Measurements from ENCODE around the gene LCORL. TPM values are rescaled to one million over a fixed set of nuclear protein-coding genes. Genes with fewer than 3 reads are reported as not detected.

Gene LCORL
- total RNA-seq, 1 donor from 2014 or later: 12.6 TPM

DNA sequence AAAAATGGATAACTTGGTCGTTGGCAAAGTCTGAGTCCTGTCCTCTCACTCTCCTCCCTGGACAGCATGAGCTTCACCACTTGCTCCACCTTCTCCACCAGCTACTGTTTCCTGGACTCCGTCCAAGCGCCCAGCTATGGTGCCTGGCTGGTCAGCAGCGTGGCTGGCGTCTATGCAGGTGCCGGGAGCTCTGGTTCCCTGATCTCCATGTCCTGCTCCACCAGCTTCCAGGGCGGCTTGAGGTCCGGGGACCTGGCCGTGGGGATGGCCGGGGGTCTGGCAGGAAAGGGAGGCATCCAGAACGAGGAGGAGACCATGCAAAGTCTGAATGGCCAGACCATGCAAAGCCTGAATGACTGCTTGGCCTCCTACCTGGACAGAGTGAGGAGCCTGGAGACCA, 109.9 kb downstream of the LCORL start:
- H3K4me1 ChIP-seq: no peaks in the 10 kb centered on the region
- intact Hi-C loops (cut with DNase I): no loop called here
- TF ChIP-seq, protein P1, sequence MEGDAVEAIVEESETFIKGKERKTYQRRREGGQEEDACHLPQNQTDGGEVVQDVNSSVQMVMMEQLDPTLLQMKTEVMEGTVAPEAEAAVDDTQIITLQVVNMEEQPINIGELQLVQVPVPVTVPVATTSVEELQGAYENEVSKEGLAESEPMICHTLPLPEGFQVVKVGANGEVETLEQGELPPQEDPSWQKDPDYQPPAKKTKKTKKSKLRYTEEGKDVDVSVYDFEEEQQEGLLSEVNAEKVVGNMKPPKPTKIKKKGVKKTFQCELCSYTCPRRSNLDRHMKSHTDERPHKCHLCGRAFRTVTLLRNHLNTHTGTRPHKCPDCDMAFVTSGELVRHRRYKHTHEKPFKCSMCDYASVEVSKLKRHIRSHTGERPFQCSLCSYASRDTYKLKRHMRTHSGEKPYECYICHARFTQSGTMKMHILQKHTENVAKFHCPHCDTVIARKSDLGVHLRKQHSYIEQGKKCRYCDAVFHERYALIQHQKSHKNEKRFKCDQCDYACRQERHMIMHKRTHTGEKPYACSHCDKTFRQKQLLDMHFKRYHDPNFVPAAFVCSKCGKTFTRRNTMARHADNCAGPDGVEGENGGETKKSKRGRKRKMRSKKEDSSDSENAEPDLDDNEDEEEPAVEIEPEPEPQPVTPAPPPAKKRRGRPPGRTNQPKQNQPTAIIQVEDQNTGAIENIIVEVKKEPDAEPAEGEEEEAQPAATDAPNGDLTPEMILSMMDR (IDR thresholded peaks at IDR 0.05): no peak
- no peaks in the 10 kb centered on the region for H3K9me3 ChIP-seq
- no peaks in the 10 kb centered on the region for H3K27me3 ChIP-seq
- H3K27ac ChIP-seq: no peak overlapping the region
- H3K4me3 ChIP-seq: no peak overlapping the region
- no peaks in the 10 kb centered on the region for H3K36me3 ChIP-seq
- ATAC-seq (no peak), DNase-seq (no peak)

DNA sequence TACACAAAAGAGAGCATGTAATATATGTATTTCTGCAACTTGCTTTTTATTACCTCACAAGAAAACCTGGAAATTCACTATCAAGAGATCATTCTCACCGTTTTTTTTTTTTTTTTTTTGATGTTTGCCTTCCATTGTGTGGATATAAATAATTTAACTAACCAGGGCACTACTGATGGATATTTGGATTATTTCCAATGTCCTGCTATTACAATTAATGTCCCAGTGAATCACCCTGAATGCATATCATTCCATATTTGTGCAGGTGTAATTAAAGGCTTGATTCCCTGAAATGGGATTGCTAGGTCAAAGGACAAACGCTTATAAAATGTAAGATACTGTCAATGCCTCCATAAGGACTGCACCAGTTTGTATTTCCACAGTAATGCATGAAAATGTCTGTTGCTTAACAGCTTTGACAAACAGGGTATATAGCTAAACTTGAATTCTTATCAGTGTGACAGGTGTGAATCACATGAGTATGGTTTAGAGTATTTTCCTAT, 123.0 kb downstream of the LCORL start:
- ATAC-seq: no peak
- Histone ChIP-seq H3K27ac (no peak overlapping the region), H3K36me3 (no peaks in the 10 kb centered on the region), H3K9me3 (no peaks in the 10 kb centered on the region), H3K4me3 (no peak overlapping the region), H3K27me3 (no peaks in the 10 kb centered on the region), H3K4me1 (no peaks in the 10 kb centered on the region)
- DNase-seq: no peak
- intact Hi-C loops (cut with DNase I): no loop called here
- TF ChIP-seq, protein P1 (IDR thresholded peaks at IDR 0.05): no peak

DNA sequence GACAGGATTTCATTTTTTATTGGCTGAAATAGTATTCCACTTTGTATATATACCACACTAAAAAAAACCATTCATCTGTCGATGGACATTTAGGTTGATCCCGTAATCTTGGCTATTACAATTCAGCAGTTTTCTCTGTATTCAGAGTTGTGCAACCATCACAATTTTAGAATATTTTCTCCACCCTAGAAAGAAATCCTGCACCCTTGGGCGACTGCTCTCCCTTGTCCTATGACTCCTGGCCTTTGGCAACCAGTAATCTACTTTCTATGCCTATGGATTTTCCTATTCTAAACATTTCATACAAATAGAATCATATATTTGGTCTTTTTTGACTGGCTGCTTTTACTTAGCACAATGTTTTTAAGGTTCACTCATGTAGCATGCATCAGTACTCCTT, 126.1 kb downstream of the LCORL start:
- Histone ChIP-seq H3K4me3 (no peak overlapping the region), H3K4me1 (no peaks in the 10 kb centered on the region), H3K36me3 (no peaks in the 10 kb centered on the region), H3K9me3 (no peaks in the 10 kb centered on the region), H3K27me3 (no peaks in the 10 kb centered on the region), H3K27ac (no peak overlapping the region)
- DNase-seq: no peak
- TF ChIP-seq, protein P1 (IDR thresholded peaks at IDR 0.05): no peak
- intact Hi-C loops (cut with DNase I): no loop called here
- ATAC-seq: no peak

DNA sequence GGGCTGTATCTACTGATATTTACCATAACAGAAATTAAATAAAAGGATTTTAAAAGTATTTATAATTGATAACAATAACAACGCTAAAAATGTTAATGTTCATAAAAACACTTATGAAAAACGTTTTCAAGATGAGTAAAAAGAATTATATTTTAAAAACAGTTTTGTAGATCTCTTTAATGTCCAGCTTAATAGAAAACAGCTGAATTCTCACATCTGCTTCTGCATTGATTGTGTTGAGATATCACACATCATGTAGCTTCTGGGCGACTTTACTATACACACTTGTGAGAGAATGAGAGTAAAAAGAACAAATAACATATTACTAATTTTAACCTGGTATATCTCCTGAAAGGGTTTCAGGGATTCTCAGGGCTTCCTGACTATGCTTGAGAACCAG, 127.1 kb downstream of the LCORL start:
- no peak for DNase-seq

DNA sequence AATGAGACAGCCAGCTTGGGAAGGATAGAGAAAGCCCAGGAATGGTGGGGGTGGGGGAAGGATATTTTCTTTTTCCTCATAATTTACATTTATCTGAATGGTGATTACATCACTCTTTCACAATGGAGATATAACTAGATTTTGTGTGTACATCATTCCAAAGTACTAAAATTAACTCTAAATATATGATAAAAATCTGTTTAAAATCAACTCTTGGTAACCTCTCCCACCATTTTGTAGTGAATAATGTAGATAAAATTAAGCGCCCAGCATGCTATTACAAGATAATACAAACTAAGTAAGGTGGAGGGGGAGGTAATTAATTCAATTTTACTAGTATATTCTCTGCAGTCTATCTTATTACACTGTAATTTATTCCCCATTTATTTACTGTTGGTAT, 131.9 kb downstream of the LCORL start:
- H3K4me1 ChIP-seq: no peaks in the 10 kb centered on the region
- H3K36me3 ChIP-seq: peaks cover 3% of the 10 kb centered on the region
- no peak overlapping the region for H3K4me3 ChIP-seq
- TF ChIP-seq, protein P1 (IDR thresholded peaks at IDR 0.05): no peak
- H3K9me3 ChIP-seq: no peaks in the 10 kb centered on the region
- H3K27me3 ChIP-seq: no peaks in the 10 kb centered on the region
- no peak for DNase-seq
- intact Hi-C loops (cut with DNase I): no loop called here
- ATAC-seq: no peak
- H3K27ac ChIP-seq: no peak overlapping the region

More for the DNA sequence above, 127.1 kb downstream of the LCORL start:
- Histone ChIP-seq H3K4me3 (no peak overlapping the region), H3K36me3 (no peaks in the 10 kb centered on the region), H3K9me3 (no peaks in the 10 kb centered on the region), H3K27ac (no peak overlapping the region), H3K4me1 (no peaks in the 10 kb centered on the region), H3K27me3 (no peaks in the 10 kb centered on the region)
- intact Hi-C loops (cut with DNase I): no loop called here
- TF ChIP-seq, protein P1 (IDR thresholded peaks at IDR 0.05): no peak
- ATAC-seq: no peak

DNA sequence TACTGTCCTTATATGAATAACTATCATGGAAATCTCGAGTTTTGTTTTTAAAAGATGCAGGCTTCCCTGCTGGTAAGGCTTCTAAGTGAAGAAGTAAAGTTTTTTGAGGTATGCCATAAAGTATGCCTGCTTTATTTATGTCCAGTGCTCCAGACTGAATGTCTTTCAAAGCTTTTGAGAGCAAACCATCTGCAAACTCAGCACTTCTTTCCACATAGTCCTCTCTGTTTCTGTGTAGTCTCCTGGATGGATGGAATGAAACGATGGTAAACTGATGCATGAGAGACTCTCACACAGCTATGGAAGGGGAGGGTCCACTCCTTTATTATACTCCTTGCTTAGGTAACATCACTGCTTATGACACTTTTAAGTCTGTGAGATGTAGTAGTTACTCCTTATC, 137.0 kb downstream of the LCORL start:
- intact Hi-C loops (cut with DNase I): no loop called here
- Histone ChIP-seq H3K4me3 (no peak overlapping the region), H3K27ac (no peak overlapping the region), H3K4me1 (no peaks in the 10 kb centered on the region), H3K27me3 (no peaks in the 10 kb centered on the region), H3K36me3 (peaks cover 8% of the 10 kb centered on the region), H3K9me3 (no peaks in the 10 kb centered on the region)
- DNase-seq (no peak), ATAC-seq (no peak)
- TF ChIP-seq, protein P1 (IDR thresholded peaks at IDR 0.05): no peak

Data from upper lobe of right lung (tissue), 1 donor.